CD4-positive, alpha-beta T cell treated with Interleukin-2 at 100 ng/mL for 4 hours (primary cell): Measurements from ENCODE around the gene MBD6.
A peak's percentile ranks its signal among the peaks of the same experiment; 100 is the strongest.

Experiments
- DNase-seq: peaks from one replicate; pipeline ENCODE4 v3.0.0-alpha.2; 2020; ENCODE audit warnings: low spot score

The MBD6 gene, protein sequence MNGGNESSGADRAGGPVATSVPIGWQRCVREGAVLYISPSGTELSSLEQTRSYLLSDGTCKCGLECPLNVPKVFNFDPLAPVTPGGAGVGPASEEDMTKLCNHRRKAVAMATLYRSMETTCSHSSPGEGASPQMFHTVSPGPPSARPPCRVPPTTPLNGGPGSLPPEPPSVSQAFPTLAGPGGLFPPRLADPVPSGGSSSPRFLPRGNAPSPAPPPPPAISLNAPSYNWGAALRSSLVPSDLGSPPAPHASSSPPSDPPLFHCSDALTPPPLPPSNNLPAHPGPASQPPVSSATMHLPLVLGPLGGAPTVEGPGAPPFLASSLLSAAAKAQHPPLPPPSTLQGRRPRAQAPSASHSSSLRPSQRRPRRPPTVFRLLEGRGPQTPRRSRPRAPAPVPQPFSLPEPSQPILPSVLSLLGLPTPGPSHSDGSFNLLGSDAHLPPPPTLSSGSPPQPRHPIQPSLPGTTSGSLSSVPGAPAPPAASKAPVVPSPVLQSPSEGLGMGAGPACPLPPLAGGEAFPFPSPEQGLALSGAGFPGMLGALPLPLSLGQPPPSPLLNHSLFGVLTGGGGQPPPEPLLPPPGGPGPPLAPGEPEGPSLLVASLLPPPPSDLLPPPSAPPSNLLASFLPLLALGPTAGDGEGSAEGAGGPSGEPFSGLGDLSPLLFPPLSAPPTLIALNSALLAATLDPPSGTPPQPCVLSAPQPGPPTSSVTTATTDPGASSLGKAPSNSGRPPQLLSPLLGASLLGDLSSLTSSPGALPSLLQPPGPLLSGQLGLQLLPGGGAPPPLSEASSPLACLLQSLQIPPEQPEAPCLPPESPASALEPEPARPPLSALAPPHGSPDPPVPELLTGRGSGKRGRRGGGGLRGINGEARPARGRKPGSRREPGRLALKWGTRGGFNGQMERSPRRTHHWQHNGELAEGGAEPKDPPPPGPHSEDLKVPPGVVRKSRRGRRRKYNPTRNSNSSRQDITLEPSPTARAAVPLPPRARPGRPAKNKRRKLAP

DNA sequence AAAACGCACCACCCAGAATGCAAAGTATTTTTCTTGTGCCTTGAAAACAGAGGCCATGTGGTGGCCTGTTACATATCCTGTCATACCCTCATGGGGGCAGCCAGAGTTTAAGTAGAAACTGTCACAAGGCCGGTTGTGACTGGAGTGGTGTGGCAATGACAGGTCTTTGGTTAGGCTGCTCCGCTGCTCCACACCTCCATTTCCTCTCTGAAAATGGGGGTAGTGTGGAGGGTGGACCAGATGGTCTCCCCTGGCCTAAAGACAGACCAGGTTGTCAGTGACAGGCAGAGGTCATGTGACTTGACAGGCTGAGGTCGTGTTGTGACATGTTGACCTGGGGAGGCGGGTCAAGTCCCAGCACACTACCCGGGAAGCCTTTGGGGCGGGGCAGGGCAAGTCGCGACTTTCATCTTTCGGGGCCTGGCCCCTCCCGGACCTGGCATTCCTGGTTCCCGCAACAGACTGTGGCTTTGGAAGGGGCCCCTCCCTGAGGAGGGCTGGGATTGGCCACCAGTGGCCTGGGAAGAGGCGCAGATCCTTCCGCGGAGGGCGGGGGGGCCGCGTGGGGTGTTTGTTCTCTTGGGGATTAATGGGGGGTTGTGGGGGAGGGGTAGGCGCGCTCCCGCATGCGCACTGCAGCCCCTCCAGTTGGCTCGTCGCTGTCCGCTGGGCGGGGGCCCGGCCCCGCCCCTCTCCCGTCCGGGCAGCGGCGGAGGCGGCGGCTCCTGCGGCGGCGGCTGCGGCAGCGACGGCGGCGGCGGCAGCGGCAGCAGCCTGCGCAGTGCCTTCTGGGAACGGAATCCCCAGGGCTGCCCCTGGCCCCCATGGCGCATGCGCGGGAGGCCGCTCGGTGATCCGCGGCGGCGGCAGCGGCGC is at the start of gene MBD6:
Gene MBD6, plus strand, starts transcription at position 814 of the 876 bp plus-strand sequence. CDS start 1,480 bp downstream, outside the sequence.
- peak; percentile 88 for DNase-seq

DNA sequence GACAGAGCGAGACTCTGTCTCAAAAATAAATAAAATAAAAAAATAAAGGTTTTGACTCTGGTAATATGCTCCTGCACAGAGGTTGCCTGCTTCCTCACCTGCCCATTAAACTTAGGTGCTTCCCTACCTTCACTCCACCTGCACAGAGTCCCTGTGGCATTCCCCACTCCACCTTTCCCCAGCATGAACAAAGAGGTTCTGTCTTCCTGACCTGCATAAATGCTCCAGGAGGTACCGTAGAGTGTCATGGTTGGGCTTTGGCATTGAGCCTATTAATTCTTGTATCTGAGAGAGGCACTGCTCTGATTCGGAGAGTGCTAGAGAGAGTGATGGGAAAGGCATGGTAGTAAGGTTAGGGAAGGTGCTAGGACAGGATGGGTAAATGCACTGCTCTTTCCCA is 49.2 kb upstream of the MBD6 start:
- DNase-seq, result no peak

DNA sequence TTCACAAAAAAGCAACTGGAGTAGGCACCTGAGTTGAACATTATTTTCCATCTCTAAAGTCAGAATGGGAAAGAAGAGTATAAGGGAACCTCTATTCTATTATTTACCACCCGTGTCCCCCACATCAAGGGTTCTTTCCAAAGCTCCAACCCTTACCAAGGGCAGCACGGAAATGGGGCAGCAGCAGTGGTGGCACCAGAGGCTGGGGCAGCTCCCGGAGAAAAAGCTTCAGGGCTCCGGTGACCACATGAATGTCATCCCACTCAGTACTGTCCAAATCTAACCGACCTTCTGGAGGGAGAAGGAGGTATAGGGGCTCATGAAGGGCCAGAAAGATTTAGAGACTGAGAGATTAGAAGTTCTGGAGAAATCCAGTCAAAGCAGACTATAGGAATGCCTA is 48.7 kb upstream of the MBD6 start:
- DNase-seq, result no peak

DNA sequence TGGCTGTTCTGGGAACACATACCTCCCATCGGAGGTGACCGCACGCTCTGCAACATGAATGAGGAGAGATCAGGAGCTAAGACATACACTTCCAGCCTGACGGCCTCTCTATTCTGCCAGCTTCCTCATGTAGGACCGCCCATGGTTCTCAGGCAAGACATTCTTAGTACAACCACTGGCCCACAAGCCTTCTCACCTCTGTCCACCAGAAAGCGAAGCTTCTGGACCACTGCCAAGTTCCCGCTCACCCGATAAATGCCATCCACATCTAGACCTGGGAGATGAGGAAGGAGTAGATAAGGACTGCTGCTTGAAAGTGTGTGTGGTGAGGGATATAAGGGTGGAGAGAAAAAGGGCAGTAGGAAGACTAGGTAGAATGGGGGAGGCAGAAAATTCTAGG is 48.2 kb upstream of the MBD6 start:
- DNase-seq, result no peak

DNA sequence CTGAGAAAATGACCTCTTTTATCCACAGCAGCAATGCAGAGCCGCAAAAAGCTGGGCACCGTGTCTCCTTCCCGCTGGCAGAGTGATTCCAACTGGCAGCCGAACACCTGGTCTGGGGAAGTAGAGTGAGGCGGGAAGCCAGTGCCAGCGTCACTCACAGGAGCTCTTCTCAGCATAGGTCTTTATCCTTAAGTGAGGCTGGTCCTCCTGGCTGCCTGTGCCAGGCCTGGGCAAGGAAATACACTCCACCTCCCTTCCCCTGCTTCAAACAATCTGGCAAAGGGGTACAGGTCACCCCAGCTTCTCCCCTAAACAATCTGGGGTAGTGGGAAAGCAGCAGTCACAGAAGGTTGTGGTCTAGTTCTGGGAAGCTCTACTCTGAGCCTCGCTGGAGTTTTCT is 47.8 kb upstream of the MBD6 start:
- no peak for DNase-seq

DNA sequence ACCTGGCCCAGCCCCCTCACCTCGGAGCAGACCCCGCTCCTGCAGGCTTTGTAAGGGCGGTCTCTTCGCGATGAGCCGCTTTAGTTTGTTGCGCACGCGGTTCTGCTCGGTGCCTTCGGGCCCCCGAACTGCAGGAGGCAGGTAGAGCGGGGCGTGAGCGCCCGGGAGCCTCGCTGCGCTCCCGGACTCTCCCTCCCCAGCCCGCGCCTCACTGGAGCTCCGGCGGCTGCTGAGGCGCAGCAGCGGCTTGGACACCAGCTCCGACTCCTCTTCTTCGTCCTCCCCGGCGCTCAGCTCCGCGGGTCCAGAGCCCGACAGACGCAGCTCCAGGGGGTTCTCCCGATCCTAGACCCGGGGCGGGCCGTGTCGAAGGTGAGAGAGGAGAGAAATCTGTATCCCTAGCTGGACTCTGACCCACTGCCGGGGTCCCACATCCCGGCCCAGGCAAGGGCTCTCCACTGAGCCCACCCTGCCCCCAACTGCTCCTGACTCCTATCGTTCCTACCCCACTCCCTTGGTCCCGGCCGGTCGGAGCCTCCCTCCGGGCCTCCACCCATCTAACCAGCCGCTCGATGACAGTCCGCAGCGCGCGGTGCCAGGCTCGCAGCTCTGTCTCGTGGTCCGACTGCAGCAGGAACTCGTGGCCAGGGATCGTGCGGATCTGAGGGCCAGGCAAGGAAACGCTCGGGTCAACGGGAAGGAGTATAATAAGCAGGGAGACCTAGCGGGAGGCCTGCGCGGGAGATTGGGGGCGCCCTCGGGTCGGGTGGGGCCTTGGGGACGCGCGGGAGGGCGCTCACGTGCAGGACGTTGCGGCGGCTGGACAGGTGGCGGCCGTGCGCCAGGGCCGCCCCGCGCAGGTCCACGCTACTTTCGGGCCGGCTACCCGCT is 47.1 kb upstream of the MBD6 start:
- no peak for DNase-seq

DNA sequence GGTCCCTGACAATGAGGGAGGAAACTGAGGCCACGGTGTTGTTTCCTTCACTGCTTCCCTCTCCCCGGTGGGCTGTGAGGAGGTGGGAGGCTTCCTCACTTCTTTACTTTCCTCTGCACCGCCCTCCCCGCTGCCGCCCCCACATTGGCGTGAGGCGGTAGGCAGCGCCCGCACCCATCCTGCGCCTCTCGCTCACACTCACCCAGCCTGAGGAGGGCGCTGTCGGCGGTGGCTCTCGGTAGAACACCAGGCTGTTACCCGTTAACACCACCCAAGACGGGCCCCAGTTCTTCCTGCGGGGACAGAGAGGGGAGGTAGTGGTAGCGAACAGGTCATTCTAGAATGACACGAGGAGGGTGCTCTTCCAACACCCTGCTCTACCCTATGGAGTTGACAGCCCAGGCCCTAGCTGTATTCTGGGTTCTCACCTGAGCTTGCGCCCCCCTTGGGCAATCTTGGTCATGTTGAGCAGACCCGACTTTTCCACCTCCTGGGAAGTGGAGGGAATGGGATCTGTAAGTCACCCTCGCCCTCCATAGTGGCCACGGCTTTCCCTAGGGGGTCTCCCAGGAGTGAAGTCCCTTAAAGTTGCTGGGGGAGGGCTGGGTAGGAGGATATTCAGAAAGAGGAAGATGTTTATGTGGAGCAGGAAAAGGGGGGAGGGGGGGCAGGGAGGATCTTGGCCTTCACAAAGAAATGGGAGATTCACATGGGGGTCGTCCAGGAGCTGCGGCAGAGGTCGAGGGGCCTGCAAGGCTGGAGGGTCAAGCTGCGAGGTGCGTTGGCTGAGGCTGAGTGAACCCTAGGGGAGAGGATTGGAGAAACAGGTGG is 46.2 kb upstream of the MBD6 start:
- DNase-seq, result peak; percentile 73

DNA sequence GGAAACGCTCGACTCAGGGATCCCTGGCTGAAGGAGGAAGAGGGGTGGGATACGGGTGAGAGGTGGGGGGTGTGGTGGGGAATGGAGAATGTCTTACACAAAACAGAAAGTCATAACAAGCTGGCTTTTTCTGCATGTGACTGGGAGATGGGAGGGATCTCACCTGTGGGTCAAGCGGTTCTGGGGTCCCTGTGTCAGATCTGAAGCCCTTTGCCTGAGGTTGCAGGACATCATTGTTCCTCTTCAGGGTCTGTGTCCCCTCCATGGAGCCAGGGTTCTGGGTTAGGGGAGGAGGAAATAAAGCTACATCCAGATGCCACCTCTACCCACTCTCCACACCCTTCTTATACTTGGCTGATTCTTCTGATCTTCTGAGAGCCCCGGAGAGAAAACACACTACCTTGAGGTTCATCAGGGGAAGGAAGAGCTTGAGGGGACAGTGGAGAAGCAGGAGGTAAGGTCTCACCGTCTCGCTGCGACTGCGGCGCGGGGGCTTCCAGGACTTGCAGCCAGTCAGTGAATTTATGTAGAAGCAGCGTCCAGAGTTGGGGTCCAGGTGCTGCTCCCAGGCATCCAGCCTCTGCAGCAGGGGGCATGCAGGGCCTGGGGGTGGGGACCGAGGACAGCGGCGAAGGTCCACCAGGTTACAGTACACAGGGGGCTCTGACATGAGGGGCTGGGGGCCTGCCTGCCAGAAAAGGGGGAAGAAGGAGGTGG is 45.5 kb upstream of the MBD6 start:
- DNase-seq, result peak; percentile 20

DNA sequence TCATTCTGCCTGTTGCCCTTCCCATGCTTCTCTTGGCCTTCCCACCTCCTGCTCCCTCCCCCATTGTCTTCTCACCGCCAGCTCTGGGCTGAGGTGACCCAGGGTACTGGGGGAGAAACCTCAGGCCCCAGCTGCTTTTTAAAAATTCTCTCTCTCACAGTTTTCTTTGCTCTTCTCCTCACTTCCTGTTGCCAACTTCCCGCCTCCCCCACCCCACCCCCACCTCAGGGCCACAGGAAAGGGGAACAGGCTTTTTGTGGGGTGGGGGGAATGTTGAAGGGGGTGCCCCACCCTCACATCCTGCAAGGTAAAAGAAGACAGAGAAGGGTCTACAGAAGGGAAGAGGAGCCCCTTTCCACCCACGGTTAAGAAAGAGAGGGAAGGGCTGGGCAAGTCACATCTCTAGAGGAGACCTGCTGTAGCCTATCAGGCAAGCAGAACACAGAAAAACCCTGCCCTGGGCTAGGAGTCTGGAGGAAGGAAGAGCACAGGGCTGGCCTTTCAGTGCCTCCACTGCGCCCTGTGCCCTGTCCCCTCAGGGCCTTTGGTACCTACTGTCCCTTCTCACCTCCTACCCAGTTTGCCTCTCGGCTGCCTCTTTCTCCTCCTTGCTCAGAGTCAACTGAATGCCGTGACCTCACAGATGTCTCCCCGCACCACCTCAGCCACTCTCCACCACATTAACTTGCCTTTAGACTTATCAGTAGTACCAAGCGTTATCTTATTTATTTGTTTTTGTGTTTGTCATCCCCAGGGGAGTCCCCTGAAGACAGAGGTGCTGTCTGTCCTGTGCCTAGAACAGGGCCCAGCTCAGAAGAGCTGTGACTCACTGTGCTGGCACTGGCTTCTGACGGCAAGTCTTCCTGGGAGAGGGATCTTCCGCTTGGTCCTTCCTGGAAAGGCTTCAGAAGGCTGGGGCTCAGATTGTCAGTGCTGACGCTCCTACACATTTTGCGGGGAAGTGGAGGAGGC is 44.6 kb upstream of the MBD6 start:
- peak; percentile 83 for DNase-seq

DNA sequence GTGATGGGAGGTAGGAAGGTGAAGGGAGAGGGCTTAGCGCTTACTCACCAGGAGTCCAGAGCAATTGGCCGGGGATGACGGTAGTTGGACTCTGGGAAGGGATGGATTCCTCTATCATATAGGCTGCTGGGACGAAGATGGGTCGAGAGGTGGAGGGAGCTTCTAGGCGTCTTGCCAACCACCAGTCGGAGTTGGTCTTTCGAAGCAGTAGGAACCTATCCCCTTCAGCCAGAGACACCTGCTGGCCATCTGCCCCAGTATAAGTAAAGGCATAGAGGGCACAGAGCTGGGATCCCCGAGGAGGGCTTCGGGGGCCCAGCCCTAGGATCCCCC is 43.6 kb upstream of the MBD6 start:
- DNase-seq, result no peak

DNA sequence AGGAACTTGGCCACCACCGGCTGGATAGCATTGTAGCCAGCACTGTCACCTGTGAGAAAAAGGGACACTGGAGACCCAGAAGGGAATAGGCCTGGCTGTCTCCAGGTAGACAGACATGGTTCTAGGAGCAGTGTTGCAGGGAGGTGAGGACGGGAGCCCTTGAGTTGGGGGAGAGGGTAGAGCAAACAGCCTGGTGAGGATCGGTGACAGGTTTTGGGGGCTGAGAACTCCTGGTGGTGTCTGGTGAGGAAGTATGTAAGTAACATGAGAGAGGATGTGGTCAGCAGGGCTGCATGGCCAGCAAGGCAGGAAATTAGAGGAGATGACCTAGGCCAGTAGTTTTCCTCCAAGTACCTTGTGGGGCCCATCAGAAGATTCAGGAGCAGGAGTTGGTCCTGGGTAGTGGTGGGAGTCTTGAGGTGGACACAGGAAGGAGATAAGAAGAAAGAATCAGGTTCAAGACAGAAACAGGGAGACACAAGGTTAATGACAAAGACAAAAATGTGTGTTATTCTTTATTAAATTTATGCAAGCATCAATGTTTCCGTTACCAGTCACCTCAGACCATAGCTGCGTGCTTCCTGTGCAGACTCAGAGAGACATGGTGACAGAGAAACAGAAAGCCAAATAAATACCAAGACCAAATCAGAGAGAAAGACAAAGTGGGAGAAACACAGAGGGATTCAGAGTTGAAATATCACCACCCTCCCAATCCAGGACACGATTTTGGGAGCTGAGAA is 43.1 kb upstream of the MBD6 start, which contains the start of gene ARHGAP9:
Gene ARHGAP9, minus strand, starts transcription at position 491 of the 740 bp plus-strand sequence. Its CDS starts 460 bp downstream, at position 31.
- peak; percentile 81 for DNase-seq

DNA sequence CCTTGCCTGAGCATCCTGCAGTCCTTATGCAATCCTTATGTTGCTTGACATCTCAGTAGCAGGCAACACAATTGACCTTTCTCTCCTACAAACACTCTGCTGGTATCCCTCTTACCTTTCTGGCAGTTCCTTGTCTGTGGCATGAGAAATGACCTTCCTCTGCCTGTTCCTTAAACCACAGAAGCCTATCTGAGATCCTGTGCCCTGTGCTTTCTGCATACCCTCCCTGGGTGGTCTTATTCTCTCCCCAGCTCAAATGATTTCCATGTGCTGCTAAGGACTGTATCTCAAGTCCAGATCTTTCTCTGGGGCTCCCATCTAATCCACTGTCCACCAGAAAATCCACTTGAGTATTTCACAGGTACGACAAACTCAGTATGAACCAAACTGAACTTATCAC is 41.0 kb upstream of the MBD6 start:
- no peak for DNase-seq

DNA sequence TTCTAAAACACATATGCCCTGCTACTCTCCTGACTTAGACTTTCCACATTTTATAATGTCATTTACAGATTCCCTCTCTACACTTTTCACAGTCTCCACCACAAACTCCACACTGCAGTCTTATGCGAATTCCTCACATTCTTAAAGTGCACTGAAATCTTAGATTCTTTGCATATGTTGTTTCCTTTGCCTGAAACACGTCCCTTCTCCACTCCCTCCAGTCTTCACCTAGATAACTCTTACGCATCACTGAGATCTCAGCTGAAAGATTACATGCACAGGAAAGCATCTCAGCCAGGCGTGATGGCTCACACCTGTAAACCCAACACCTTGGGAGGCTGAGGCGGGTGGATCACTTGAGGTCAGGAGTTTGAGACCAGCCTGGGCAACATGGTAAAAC is 39.2 kb upstream of the MBD6 start:
- no peak for DNase-seq

DNA sequence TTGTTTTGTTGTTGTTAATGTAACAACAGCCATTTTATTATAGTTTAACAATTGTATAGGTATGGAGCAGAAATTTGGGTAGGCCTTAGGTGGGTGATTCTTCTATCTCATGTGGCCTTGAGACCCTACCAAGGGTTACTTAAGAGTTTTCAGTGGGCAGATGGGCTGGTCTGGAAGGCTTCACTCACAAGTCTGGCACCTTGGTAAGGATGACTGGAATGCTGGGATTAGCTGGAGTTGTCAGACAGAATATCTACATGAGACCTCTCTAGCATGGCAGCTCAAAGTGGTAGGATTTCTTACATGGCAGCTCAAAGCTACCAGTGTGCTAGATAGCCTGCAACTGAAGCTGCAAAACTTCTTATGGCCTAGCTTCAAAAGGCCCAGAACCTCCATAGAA is 36.9 kb upstream of the MBD6 start:
- no peak for DNase-seq

DNA sequence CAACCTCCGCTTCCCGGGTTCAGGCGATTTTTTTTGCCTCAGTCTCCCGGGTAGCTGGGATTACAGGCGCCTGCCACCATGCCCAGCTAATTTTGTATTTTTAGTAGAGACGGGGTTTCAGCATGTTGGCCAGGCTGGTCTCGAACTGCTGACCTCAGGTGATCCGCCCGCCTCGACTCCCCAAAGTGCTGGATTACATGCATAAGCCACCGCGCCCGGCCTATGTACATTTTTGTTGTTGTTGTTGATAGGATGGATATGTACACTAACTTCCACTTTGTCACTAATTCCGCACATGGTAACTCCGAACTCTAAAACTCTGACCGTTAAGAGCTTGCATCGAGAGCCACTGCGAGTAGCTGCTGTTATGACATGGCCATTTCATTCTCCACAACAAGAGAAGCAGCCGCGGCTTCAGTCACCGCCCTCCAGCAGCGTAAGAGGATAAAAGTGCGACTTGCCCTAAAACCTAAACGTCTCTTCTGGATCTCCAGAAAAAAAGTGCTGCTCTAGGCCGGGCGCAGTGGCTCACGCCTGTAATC is 35.5 kb upstream of the MBD6 start:
- DNase-seq, result no peak

DNA sequence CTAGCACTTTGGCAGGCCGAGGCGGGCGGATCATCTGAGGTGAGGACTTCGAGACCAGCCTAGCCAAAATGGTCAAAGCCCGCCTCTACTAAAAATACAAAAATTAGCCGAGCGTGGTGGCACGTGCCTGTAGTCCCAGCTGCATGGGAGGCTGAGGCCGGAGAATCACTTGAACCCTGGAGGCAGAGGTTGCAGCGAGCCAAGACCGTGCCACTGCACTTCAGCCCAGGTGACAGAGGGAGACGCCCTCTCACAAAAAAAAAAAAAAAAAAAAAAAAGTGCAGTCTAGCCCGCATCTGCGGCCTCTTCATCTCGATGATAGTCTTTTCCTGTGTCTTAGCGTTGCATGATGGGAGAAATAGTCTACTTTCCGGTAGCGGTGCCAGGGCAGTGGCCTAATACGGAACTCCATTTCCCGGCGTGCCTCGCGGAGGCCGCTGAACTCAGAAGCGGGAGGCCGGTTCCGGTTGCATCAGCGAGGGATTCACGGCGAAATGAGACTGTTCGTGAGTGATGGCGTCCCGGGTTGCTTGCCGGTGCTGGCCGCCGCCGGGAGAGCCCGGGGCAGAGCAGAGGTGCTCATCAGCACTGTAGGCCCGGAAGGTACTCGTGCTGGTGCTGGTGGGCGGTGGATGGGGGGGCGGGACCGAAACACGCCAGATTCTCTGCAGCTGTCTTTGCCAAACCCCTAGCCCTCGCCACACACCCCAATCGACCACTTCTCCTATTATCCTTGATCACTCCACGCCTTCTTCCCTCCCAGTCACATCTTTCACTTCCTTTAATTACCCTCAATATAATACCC is 34.8 kb upstream of the MBD6 start, which contains the start of gene MARS1:
Gene MARS1, plus strand, starts transcription at position 472 of the 805 bp plus-strand sequence. Its CDS starts 23 bp downstream, at position 495.
- DNase-seq, result peak; percentile 96
